RWPE1 (cell line): ENCODE data around the gene GPR39.

Experiments used
- CTCF ChIA-PET: fragments of 350-600 bp; sonication (Branson Sonifier 250); formaldehyde crosslinking; extraction: SDS; loops from one replicate; lab custom pipeline; 2021; lab: Yijun Ruan, JAX
- POLR2A ChIA-PET: fragments of 400-600 bp; formaldehyde crosslinking; extraction: SDS; loops from one replicate; lab custom pipeline; 2020; ENCODE audit warnings: antibody characterized with exemption; ENCODE audit not compliant: low non-redundant PET; lab: Yijun Ruan, JAX
- DNase-seq: peaks from one replicate; pipeline ENCODE4 v3.0.0; 2012; ENCODE audit warnings: low spot score
- H3K27ac ChIP-seq: fragments of 450-650 bp; 2 replicates; pipeline ENCODE4 v1.5.1; 2017
- CTCF ChIP-seq: fragments of 450-650 bp; conservative IDR thresholded peaks from 2 replicates; pipeline ENCODE4 v1.5.1; 2017; ENCODE audit warnings: low read depth, mild to moderate bottlenecking

The GPR39 gene

GRCh38 chr2:132581991-132582738 lies 165.6 kb downstream of the GPR39 start:
- ChIA-PET POLR2A (no interaction called here), CTCF (no interaction called here)

GRCh38 chr2:132583666-132584360 lies 167.2 kb downstream of the GPR39 start:
- ChIA-PET POLR2A (no interaction called here), CTCF (no interaction called here)
- no peak for DNase-seq
- H3K27ac ChIP-seq: no peak overlapping the region
- TF ChIP-seq CTCF: no peak

More at GRCh38 chr2:132581991-132582738, 165.6 kb downstream of the GPR39 start:
- TF ChIP-seq CTCF: no peak
- no peak for DNase-seq
- no peak overlapping the region for H3K27ac ChIP-seq

- DNase-seq: no peak
- H3K27ac ChIP-seq: no peak overlapping the region
- CTCF ChIA-PET: interaction anchor here (0.6 kb wide), 1 partner anchor 1519 kb away, joined by 3 read pairs; no protein-coding TSS in a partner anchor
- no peak for TF ChIP-seq CTCF
- POLR2A ChIA-PET: no interaction called here
Measured at GRCh38 chr2:132584976-132585817, 168.6 kb downstream of the GPR39 start.

DNA sequence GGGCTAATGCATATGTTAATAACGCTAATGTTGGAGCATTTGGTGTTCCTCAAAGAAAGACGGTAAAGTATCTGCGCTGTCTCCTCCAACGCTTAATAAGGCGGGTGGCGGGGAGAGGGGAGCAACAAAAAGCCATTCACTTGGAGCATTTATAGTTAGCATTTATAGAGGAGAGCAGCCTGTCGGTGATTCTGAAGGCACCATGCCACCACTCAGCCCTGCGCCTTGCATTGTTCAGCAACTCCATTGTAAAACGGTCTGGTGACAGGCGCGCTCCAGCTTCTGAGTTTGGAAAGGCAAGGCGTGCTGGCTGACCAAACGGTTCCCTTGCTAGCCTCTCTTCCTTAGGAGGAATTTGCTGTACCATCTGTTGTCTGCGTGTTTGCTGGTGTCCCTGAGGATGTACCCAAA lies 169.5 kb downstream of the GPR39 start:
- POLR2A ChIA-PET: no interaction called here
- CTCF ChIA-PET: interaction anchor here (0.7 kb wide), 1 partner anchor 34 kb away, joined by 3 read pairs; no protein-coding TSS in a partner anchor
- no peak for TF ChIP-seq CTCF
- H3K27ac ChIP-seq: no peak overlapping the region
- no peak for DNase-seq

DNA sequence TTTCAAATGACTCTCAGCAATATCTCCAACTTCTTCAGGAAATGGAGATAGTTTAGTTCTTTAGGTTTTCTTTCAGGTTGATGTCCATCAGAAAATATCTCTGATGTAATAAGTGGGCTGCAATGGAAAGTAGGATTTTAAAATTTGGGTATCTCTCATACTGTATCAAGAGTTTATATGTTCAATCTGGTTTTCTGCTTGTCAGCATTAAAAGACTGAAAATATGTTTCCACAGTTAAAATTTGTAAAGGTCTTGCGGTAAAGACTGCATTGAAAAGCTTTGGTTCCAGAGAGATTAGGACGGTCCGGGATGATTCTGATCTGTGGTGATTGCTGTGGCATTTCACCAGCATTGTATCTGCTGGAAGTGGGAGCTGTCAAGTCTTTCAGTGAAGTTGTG lies 170.2 kb downstream of the GPR39 start:
- POLR2A ChIA-PET: no interaction called here
- DNase-seq: no peak
- CTCF ChIA-PET: interaction anchor here (0.7 kb wide), 1 partner anchor 33 kb away, joined by 3 read pairs; no protein-coding TSS in a partner anchor
- no peak overlapping the region for H3K27ac ChIP-seq
- TF ChIP-seq CTCF: no peak

DNA sequence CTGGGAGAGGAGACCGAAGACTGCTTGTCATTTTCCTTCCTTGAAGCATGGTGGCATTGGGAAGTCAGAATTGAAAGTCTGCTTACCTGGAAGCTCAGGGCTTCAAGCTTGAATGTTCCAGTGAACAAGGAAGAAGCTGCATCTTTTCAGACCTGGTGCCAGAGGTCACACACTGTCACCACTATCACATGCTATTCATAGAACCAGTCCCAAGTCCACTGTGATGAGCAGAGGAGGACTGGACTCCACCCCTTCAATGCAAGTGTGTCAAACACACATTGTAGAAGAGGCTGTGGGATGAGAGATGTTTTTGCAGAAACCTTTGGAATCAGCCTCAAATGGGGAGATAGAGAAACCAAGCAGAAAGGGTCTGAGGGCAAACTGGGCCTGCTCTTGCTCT lies 172.0 kb downstream of the GPR39 start:
- no peak overlapping the region for H3K27ac ChIP-seq
- no peak for DNase-seq
- TF ChIP-seq CTCF: no peak
- CTCF ChIA-PET: no interaction called here
- POLR2A ChIA-PET: no interaction called here
